ENCODE results near the gene RNF222. TPM values are rescaled to one million over a fixed set of nuclear protein-coding genes. Genes with fewer than 3 reads are reported as not detected.
"Not testable (repeated sequence)": the region's sequence is repeated elsewhere in the genome, so short reads cannot be mapped to it uniquely, and the experiment has no call there.

RNF222 gene
- total RNA-seq, 1 donor from 2014 or later, result not detected

DNA sequence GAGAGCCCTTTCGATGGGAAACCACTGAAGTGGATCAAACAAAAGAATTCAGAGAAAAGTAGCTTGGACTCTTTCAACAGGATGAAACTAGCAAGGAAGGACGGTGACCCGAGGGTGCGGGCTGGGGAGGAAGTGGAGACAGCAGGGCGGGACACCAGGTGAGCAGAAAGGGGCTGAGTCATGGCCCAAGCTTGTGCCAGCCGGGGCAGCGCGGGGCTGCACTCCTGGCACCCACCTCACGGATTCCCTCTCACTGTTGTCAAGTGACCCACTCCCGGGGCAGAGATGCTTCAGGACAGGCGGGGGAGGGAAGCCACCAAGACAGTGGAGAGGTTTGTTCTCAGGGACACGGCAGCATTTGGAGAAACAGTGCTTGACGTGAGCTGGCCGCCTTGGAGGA is 10.7 kb upstream of the RNF222 start:
- no peak overlapping the region for H3K27ac Mint-ChIP-seq
- no peaks in the 10 kb centered on the region for H3K9me3 Mint-ChIP-seq
- DNase-seq (ENCODE audit: low spot score), result no peak
- intact Hi-C loops (cut with micrococcal nuclease), result no loop called here
- peaks cover 29% of the 10 kb centered on the region for H3K27me3 Mint-ChIP-seq (ENCODE audit: low read depth)
- no peak overlapping the region for H3K4me3 Mint-ChIP-seq (ENCODE audit: low read depth)
- H3K4me1 Mint-ChIP-seq (ENCODE audit: low read depth), result peaks cover 18% of the 10 kb centered on the region
- H3K36me3 Mint-ChIP-seq (ENCODE audit: low read depth), result no peaks in the 10 kb centered on the region

GRCh38 chr17:8406174-8406573 is 8.5 kb upstream of the RNF222 start:
- intact Hi-C loops (cut with micrococcal nuclease), result no loop called here
- H3K4me3 Mint-ChIP-seq (ENCODE audit: low read depth), result no peak overlapping the region
- DNase-seq (ENCODE audit: low spot score), result no peak
- no peaks in the 10 kb centered on the region for H3K36me3 Mint-ChIP-seq (ENCODE audit: low read depth)
- H3K27ac Mint-ChIP-seq, result no peak overlapping the region
- peaks cover 14% of the 10 kb centered on the region for H3K27me3 Mint-ChIP-seq (ENCODE audit: low read depth)
- H3K4me1 Mint-ChIP-seq (ENCODE audit: low read depth), result peaks cover 13% of the 10 kb centered on the region
- no peaks in the 10 kb centered on the region for H3K9me3 Mint-ChIP-seq

GRCh38 chr17:8405499-8406016 is 7.9 kb upstream of the RNF222 start:
- Mint-ChIP-seq H3K36me3 (ENCODE audit: low read depth) (no peaks in the 10 kb centered on the region), H3K27me3 (ENCODE audit: low read depth) (peaks cover 13% of the 10 kb centered on the region), H3K9me3 (no peaks in the 10 kb centered on the region), H3K4me1 (ENCODE audit: low read depth) (peaks cover 8% of the 10 kb centered on the region), H3K4me3 (ENCODE audit: low read depth) (no peak overlapping the region), H3K27ac (no peak overlapping the region)
- intact Hi-C loops (cut with micrococcal nuclease), result no loop called here
- DNase-seq (ENCODE audit: low spot score), result no peak

DNA sequence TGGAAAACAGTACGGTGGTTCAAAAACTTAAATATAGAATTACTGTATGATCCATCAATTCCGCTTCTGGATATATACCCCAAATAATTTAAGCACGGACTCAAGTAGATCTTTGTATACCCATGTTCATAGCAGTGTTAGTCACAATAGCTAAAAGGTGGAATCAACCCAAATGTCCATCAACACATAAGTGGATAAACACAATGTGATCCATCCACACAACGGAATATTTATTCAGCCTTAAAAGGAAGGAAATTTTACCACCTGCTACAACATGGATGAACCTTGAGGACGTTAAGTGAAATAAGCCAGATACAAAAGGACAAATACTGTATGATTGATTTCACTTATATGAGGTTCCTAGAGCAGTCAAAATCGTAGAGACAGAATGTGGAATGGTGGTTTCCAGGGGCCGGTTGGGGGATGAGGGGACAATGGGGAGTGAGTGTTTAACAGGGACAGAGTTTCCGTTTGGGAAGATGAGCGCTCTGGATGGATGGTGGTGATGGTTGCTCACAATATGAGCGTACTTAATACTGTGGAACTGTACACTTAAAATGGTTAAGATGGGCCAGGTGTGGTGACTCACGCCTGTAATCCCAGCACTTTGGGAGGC is 5.4 kb upstream of the RNF222 start:
- H3K4me3 Mint-ChIP-seq (ENCODE audit: low read depth), result no peak overlapping the region
- no peaks in the 10 kb centered on the region for H3K9me3 Mint-ChIP-seq
- no peaks in the 10 kb centered on the region for H3K36me3 Mint-ChIP-seq (ENCODE audit: low read depth)
- DNase-seq (ENCODE audit: low spot score), result no peak
- peaks cover 11% of the 10 kb centered on the region for H3K27me3 Mint-ChIP-seq (ENCODE audit: low read depth)
- H3K27ac Mint-ChIP-seq, result no peak overlapping the region
- intact Hi-C loops (cut with micrococcal nuclease), result no loop called here
- H3K4me1 Mint-ChIP-seq (ENCODE audit: low read depth), result no peaks in the 10 kb centered on the region

- intact Hi-C loops (cut with micrococcal nuclease), result no loop called here
- Mint-ChIP-seq H3K4me1 (ENCODE audit: low read depth) (no peaks in the 10 kb centered on the region), H3K36me3 (ENCODE audit: low read depth) (no peaks in the 10 kb centered on the region), H3K9me3 (no peaks in the 10 kb centered on the region), H3K27ac (no peak overlapping the region), H3K4me3 (ENCODE audit: low read depth) (no peak overlapping the region), H3K27me3 (ENCODE audit: low read depth) (peaks cover 18% of the 10 kb centered on the region)
- no peak for DNase-seq (ENCODE audit: low spot score)
These were observed 3.5 kb upstream of the RNF222 start for GRCh38 chr17:8401107-8401506.

GRCh38 chr17:8398980-8399379 is 1.4 kb upstream of the RNF222 start:
- H3K4me1 Mint-ChIP-seq (ENCODE audit: low read depth), result peaks cover 8% of the 10 kb centered on the region
- H3K4me3 Mint-ChIP-seq (ENCODE audit: low read depth), result no peak overlapping the region
- H3K36me3 Mint-ChIP-seq (ENCODE audit: low read depth), result no peaks in the 10 kb centered on the region
- H3K27me3 Mint-ChIP-seq (ENCODE audit: low read depth), result peaks cover 30% of the 10 kb centered on the region
- H3K27ac Mint-ChIP-seq, result no peak overlapping the region
- no peak for DNase-seq (ENCODE audit: low spot score)
- no peaks in the 10 kb centered on the region for H3K9me3 Mint-ChIP-seq
- intact Hi-C loops (cut with micrococcal nuclease), result no loop called here

DNA sequence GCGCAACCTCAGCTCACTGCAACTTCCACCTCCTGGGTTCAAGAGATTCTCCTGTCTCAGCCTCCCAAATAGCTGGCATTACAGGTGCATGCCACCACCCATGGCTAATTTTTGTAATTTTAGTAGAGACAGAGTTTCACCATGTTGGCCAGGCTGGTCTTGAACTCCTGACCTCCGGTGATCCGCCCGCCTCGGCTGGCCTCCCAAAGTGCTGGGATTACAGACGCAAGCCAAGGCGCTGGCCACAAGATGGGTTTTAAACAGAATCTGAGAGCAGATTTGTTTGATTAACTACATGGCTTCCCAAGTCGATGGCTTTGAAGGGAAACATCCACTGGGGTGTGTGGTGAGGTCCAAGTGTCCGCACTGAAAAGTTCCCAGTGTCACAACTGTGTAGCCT is 3.1 kb downstream of the RNF222 start:
- not testable (repeated sequence) for H3K36me3 Mint-ChIP-seq (ENCODE audit: low read depth); H3K4me3 Mint-ChIP-seq (ENCODE audit: low read depth); H3K27ac Mint-ChIP-seq

GRCh38 chr17:8393470-8394231 is 4.0 kb downstream of the RNF222 start:
- no peak overlapping the region for H3K4me3 Mint-ChIP-seq (ENCODE audit: low read depth)
- intact Hi-C loops (cut with micrococcal nuclease), result no loop called here

More for the DNA sequence above, 3.1 kb downstream of the RNF222 start:
- DNase-seq (ENCODE audit: low spot score); intact Hi-C loops (cut with micrococcal nuclease); H3K9me3 Mint-ChIP-seq: not testable (repeated sequence)
- H3K4me1 Mint-ChIP-seq (ENCODE audit: low read depth), result peaks cover 14% of the 10 kb centered on the region
- H3K27me3 Mint-ChIP-seq (ENCODE audit: low read depth), result peaks cover 25% of the 10 kb centered on the region

DNA sequence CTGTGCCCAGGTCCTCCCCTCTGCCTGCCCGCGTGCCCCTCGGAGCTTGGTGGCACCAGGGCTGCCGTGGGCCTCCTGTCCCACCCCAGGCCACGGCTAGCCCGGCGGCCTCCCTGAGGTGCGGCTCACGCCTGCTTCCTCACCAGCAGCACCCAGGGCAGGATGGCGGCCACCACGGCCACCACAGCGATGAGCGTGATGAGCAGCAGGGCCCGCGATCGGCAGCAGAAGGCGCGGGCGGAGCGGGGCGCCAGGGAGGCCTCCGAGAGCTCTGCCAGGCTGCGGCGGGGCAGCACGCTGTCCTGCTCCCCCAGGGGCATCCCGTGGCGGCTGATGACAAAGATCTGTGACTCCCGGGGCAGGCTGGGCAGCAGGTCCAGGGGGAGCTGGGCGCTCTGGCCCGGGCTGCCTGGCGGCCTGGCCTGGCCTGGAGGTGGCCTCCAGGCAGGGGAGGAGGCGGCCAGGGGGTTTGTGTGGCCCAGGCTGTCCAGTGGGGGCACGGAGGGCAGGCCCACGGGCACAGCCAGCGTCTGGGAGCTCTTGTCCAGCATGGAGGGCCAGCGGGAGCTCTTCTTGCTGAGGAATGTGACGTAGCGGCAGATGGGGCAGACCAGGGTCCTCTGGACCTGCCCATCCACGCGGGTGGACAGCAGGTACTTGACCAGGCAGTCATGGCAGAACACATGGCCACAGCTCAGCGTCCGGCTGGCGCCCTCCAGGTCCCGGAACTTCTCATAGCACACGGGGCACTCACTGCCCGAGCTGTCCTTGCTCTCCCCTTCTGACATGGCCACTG is 4.8 kb downstream of the RNF222 start:
- H3K4me3 Mint-ChIP-seq (ENCODE audit: low read depth), result no peak overlapping the region

More at GRCh38 chr17:8393470-8394231, 4.0 kb downstream of the RNF222 start:
- H3K9me3 Mint-ChIP-seq, result no peaks in the 10 kb centered on the region
- peaks cover 14% of the 10 kb centered on the region for H3K4me1 Mint-ChIP-seq (ENCODE audit: low read depth)
- DNase-seq (ENCODE audit: low spot score), result no peak
- H3K36me3 Mint-ChIP-seq (ENCODE audit: low read depth), result no peaks in the 10 kb centered on the region
- H3K27me3 Mint-ChIP-seq (ENCODE audit: low read depth), result peaks cover 25% of the 10 kb centered on the region
- peak overlapping the region; percentile 74 for H3K27ac Mint-ChIP-seq

GRCh38 chr17:8392274-8392673 is 5.4 kb downstream of the RNF222 start:
- intact Hi-C loops (cut with micrococcal nuclease), result no loop called here
- Mint-ChIP-seq H3K4me3 (ENCODE audit: low read depth) (no peak overlapping the region), H3K36me3 (ENCODE audit: low read depth) (no peaks in the 10 kb centered on the region), H3K4me1 (ENCODE audit: low read depth) (peaks cover 14% of the 10 kb centered on the region), H3K9me3 (no peaks in the 10 kb centered on the region), H3K27me3 (ENCODE audit: low read depth) (peaks cover 14% of the 10 kb centered on the region), H3K27ac (no peak overlapping the region)
- DNase-seq (ENCODE audit: low spot score), result no peak

More for the DNA sequence above, 4.8 kb downstream of the RNF222 start:
- Mint-ChIP-seq H3K36me3 (ENCODE audit: low read depth) (no peaks in the 10 kb centered on the region), H3K27me3 (ENCODE audit: low read depth) (peaks cover 19% of the 10 kb centered on the region), H3K9me3 (no peaks in the 10 kb centered on the region), H3K27ac (no peak overlapping the region), H3K4me1 (ENCODE audit: low read depth) (peaks cover 14% of the 10 kb centered on the region)
- intact Hi-C loops (cut with micrococcal nuclease), result no loop called here
- DNase-seq (ENCODE audit: low spot score), result no peak

GRCh38 chr17:8391711-8392110 is 5.9 kb downstream of the RNF222 start:
- no peak for DNase-seq (ENCODE audit: low spot score)
- Mint-ChIP-seq H3K4me1 (ENCODE audit: low read depth) (peaks cover 15% of the 10 kb centered on the region), H3K27ac (no peak overlapping the region), H3K27me3 (ENCODE audit: low read depth) (peaks cover 14% of the 10 kb centered on the region), H3K9me3 (no peaks in the 10 kb centered on the region), H3K36me3 (ENCODE audit: low read depth) (no peaks in the 10 kb centered on the region), H3K4me3 (ENCODE audit: low read depth) (no peak overlapping the region)
- intact Hi-C loops (cut with micrococcal nuclease), result no loop called here

GRCh38 chr17:8387914-8388651 is 9.5 kb downstream of the RNF222 start:
- H3K9me3 Mint-ChIP-seq, result no peaks in the 10 kb centered on the region
- no peak for DNase-seq (ENCODE audit: low spot score)

More at GRCh38 chr17:8387914-8388651, 9.5 kb downstream of the RNF222 start:
- intact Hi-C loops (cut with micrococcal nuclease), result loop anchor here (10.0 kb wide), 1 partner anchor 163 kb away; no protein-coding TSS in a partner anchor
- Mint-ChIP-seq H3K36me3 (ENCODE audit: low read depth) (peaks cover under 1% of the 10 kb centered on the region), H3K27me3 (ENCODE audit: low read depth) (no peaks in the 10 kb centered on the region), H3K4me3 (ENCODE audit: low read depth) (no peak overlapping the region), H3K27ac (no peak overlapping the region), H3K4me1 (ENCODE audit: low read depth) (peaks cover 10% of the 10 kb centered on the region)

All from activated T-helper 2 cell treated with anti-CD3 and anti-CD28 coated beads, Interferon-gamma antibody, Interleukin-2, Interleukin-4, amounts not matched to agents 10 μg/mL and 5 μg/mL and 100 μg/mL, durations not matched to agents 14 hours and 24 hours and 36 hours (primary cell).